Measurements from ENCODE around the gene VPS52. TPM values are rescaled to one million over a fixed set of nuclear protein-coding genes. Genes with fewer than 3 reads are reported as not detected.

Gene VPS52
- total RNA-seq, 1 experiment from 2014 or later: 46.2 TPM

DNA sequence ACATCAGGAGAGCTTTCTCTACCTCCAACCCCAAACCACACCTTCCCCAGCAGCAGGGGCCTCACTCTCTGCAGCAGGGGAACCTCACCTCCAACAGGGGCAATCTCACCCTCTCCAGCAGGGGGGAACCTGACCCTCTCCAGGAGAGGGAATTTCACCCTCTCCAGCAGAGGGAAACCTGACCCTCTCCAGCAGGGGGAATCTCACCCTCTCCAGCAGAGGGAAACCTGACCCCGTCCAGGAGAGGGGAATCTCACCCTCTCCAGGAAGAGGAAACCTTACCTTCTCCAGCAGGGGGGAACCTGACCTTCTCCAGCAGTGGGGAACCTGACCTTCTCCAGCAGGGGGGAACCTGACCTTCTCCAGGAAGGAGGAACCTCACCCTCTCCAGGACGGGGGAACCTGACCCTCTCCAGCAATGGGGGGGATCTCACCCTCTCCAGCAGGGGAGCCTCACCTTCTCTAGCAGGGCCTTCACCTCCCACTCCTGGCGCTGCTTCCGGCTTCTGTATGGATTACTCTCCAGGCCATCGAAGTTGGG lies 8.4 kb upstream of the VPS52 start:
- POLR2A ChIA-PET (ENCODE audit: unreplicated experiment): interaction anchor here (0.5 kb wide), 1 partner anchor 17 kb away, joined by 3 read pairs; no protein-coding TSS in a partner anchor
- CTCF ChIA-PET: interaction anchor here (0.6 kb wide), 1 partner anchor 146 kb away, joined by 3 read pairs; no protein-coding TSS in a partner anchor
- no peaks in the 10 kb centered on the region for H3K9me2 ChIP-seq (ENCODE audit: insufficient read depth)

DNA sequence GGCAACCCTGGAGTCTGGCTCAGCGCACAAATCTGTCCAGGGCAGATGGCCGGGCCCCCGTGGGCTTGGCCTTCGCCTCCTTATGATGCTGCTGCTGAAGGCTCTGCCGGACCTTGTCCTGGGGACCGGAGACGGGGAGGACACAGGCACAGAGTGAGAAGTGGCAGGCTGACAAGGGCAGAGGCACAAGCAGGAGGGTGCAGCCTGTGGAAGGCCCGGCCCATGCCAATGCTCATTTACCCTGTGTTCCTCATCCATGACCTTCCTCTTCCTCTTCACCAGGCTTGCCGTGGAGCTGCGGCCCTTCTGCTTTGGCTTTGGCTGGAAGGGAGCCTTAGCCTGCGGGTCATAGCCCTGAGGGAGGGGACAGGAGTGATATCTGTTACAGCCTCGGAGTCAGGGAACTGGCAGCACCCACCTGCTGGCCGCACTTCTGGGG lies 7.6 kb upstream of the VPS52 start:
- H3K79me2 ChIP-seq (ENCODE audit: low read depth): peaks cover 18% of the 10 kb centered on the region
- no peaks in the 10 kb centered on the region for H3K9me3 ChIP-seq (ENCODE audit: insufficient read depth, low read depth)
- H3K27me3 ChIP-seq (ENCODE audit: insufficient read depth, low read depth): no peaks in the 10 kb centered on the region
- intact Hi-C loops (cut with micrococcal nuclease; ENCODE audit: unreplicated experiment): loop anchor here (10.0 kb wide), 1 partner anchor 74 kb away; the partner anchor contains the start of genes HSD17B8, RING1, RXRB and SLC39A7
- no peak overlapping the region for H3K4me3 ChIP-seq
- H3K9me2 ChIP-seq (ENCODE audit: insufficient read depth): no peaks in the 10 kb centered on the region
- no peak overlapping the region for H3K27ac ChIP-seq
- H2AFZ ChIP-seq: no peak overlapping the region
- no TSS peak for BruUV-seq (replicated peaks)
- H3K36me3 ChIP-seq (ENCODE audit: low read depth): peaks cover 23% of the 10 kb centered on the region
- peaks cover 24% of the 10 kb centered on the region for H3K4me1 ChIP-seq (replicated peaks; ENCODE audit: insufficient read depth)
- H4K20me1 ChIP-seq (ENCODE audit: insufficient read depth): peaks cover 23% of the 10 kb centered on the region
- ChIA-PET CTCF (no interaction called here), POLR2A (ENCODE audit: unreplicated experiment) (no interaction called here)
- no peak for DNase-seq
- H3K4me2 ChIP-seq: no peak overlapping the region
- TF ChIP-seq CTCF (conservative IDR thresholded peaks at IDR 0.05): no peak
- peaks cover 76% of the 10 kb centered on the region for H3F3A ChIP-seq (ENCODE audit: insufficient read depth, low read depth)

More for the DNA sequence above, 8.4 kb upstream of the VPS52 start:
- Histone ChIP-seq H3K27me3 (ENCODE audit: insufficient read depth, low read depth) (no peaks in the 10 kb centered on the region), H3K4me2 (no peak overlapping the region), H3K4me3 (no peak overlapping the region), H3K9me3 (ENCODE audit: insufficient read depth, low read depth) (no peaks in the 10 kb centered on the region), H3K4me1 (replicated peaks; ENCODE audit: insufficient read depth) (peaks cover 16% of the 10 kb centered on the region), H4K20me1 (ENCODE audit: insufficient read depth) (peaks cover 15% of the 10 kb centered on the region), H3K79me2 (ENCODE audit: low read depth) (peaks cover 10% of the 10 kb centered on the region), H3F3A (ENCODE audit: insufficient read depth, low read depth) (peaks cover 68% of the 10 kb centered on the region), H2AFZ (no peak overlapping the region), H3K36me3 (ENCODE audit: low read depth) (peaks cover 16% of the 10 kb centered on the region), H3K27ac (no peak overlapping the region)
- BruUV-seq (replicated peaks): no TSS peak
- intact Hi-C loops (cut with micrococcal nuclease; ENCODE audit: unreplicated experiment): loop anchor here (1.0 to 10.0 kb wide), 4 partner anchors 65 to 295 kb away; partner anchors contain the start of genes HSD17B8, RING1, RXRB and SLC39A7
- TF ChIP-seq EZH2 (IDR thresholded peaks at IDR 0.05; ENCODE audit: low read depth) (no peak), CTCF (conservative IDR thresholded peaks at IDR 0.05) (peak; percentile 74)
- peak; percentile 72 to 84 for DNase-seq

DNA sequence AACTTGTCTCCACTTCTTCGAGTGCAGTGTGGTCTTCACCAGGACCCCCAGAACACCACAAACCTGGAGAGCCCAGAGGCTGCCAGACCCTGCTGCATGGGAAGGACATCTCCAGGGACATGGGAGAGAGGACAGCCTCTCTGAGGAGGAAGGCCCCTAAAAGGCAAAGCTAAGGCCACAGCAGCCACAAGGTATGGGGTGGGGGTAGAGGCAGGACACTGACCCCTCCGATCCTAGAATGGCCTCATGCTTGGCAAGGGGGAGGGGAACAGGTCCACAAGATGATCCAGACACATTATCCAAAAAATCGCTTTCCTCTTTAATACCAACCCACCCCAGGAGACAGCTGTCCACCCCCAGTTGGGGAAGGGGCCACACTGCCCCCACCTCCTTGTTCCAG lies 7.1 kb upstream of the VPS52 start:
- Histone ChIP-seq H3K79me2 (ENCODE audit: low read depth) (peaks cover 22% of the 10 kb centered on the region), H2AFZ (no peak overlapping the region), H3K36me3 (ENCODE audit: low read depth) (peaks cover 28% of the 10 kb centered on the region), H3K9me3 (ENCODE audit: insufficient read depth, low read depth) (no peaks in the 10 kb centered on the region), H4K20me1 (ENCODE audit: insufficient read depth) (peaks cover 27% of the 10 kb centered on the region), H3K4me1 (replicated peaks; ENCODE audit: insufficient read depth) (peaks cover 29% of the 10 kb centered on the region), H3K27me3 (ENCODE audit: insufficient read depth, low read depth) (no peaks in the 10 kb centered on the region), H3K9me2 (ENCODE audit: insufficient read depth) (no peaks in the 10 kb centered on the region), H3K27ac (no peak overlapping the region), H3F3A (ENCODE audit: insufficient read depth, low read depth) (peaks cover 80% of the 10 kb centered on the region), H3K4me2 (no peak overlapping the region), H3K4me3 (no peak overlapping the region)
- no peak for DNase-seq
- intact Hi-C loops (cut with micrococcal nuclease; ENCODE audit: unreplicated experiment): loop anchor here (10.0 kb wide), 1 partner anchor 74 kb away; the partner anchor contains the start of genes HSD17B8, RING1, RXRB and SLC39A7
- BruUV-seq (replicated peaks): no TSS peak
- POLR2A ChIA-PET (ENCODE audit: unreplicated experiment): interaction anchor here (0.6 kb wide), 1 partner anchor 19 kb away, joined by 4 read pairs; no protein-coding TSS in a partner anchor
- CTCF ChIA-PET: no interaction called here
- TF ChIP-seq CTCF (conservative IDR thresholded peaks at IDR 0.05): no peak
- TF ChIP-seq EZH2 (IDR thresholded peaks at IDR 0.05; ENCODE audit: low read depth): no peak
